Colonic mucosa (tissue), 4 donors: ENCODE measurements around the gene ADIPOR2. TPM values are rescaled to one million over a fixed set of nuclear protein-coding genes. Genes with fewer than 3 reads are reported as not detected.

Experiments used
- DNase-seq: peaks from one replicate; pipeline ENCODE4 v3.0.0-alpha.2; 2020
- H3K27ac ChIP-seq: fragments of 200-600 bp; one replicate; pipeline ENCODE4 v1.8.0; 2021
- H3K27me3 ChIP-seq: fragments of 200-600 bp; one replicate; pipeline ENCODE4 v1.8.0; 2021
- H3K36me3 ChIP-seq: fragments of 200-600 bp; one replicate; pipeline ENCODE4 v1.8.0; 2021
- H3K4me1 ChIP-seq: fragments of 200-600 bp; one replicate; pipeline ENCODE4 v1.8.0; 2021; ENCODE audit warnings: mild to moderate bottlenecking
- H3K4me3 ChIP-seq: fragments of 200-600 bp; one replicate; pipeline ENCODE4 v1.8.0; 2021
- H3K9ac ChIP-seq, 2 donors: one replicate each; pipeline ENCODE4 v1.7.0; 2013; ENCODE audit warnings: control low read depth in 2 of 2, low read depth in 2 of 2, low read length in 2 of 2
- H3K9me3 ChIP-seq: fragments of 200-600 bp; one replicate; pipeline ENCODE4 v1.8.0; 2021
- CTCF ChIP-seq: fragments of 200-600 bp; IDR thresholded peaks from one replicate; pipeline ENCODE4 v1.8.0; 2022; ENCODE audit warnings: antibody characterized with exemption, mild to moderate bottlenecking
- intact Hi-C: fragments of 100-400 bp; cut with DNase I; formaldehyde crosslinking; loops from one replicate; pipeline ENCODE4 v1.14.1; 2022
- total RNA-seq, 2 donors: library from RNA; stranded (reverse); fragmentation: NEBNext Ultra II Directional in 1 of 2; extraction: Animal tissue kit (Norgen Biotek cat#: 25700) in 1 of 2; gene quantifications; one replicate each; pipeline ENCODE4 v1.2.1, GENCODE V29; 2021
- donor health status: healthy.
- donor health status: DM: no; HTN: no; CAD: no.
- donor health status: DM: no; HTN: no; CAD: no.

Gene ADIPOR2
- total RNA-seq, 2 donors from 2014 or later = 68.3 to 138 TPM

GRCh38 chr12:1750300-1750699, 59.4 kb downstream of the ADIPOR2 start:
- Histone ChIP-seq H3K9ac (no peak overlapping the region), H3K4me3 (no peak overlapping the region), H3K27me3 (no peaks in the 10 kb centered on the region), H3K36me3 (no peaks in the 10 kb centered on the region), H3K9me3 (no peaks in the 10 kb centered on the region), H3K4me1 (no peaks in the 10 kb centered on the region), H3K27ac (no peak overlapping the region)
- no peak for TF ChIP-seq CTCF
- intact Hi-C loops = no loop called here
- no peak for DNase-seq

- no peak for TF ChIP-seq CTCF
- H3K9ac ChIP-seq = no peak overlapping the region
- H3K4me1 ChIP-seq = no peaks in the 10 kb centered on the region
- intact Hi-C loops = no loop called here
- no peaks in the 10 kb centered on the region for H3K36me3 ChIP-seq
- H3K4me3 ChIP-seq = no peak overlapping the region
- no peaks in the 10 kb centered on the region for H3K9me3 ChIP-seq
- H3K27me3 ChIP-seq = no peaks in the 10 kb centered on the region
- no peak for DNase-seq
- H3K27ac ChIP-seq = no peak overlapping the region
Observed at GRCh38 chr12:1758376-1758775, 67.5 kb downstream of the ADIPOR2 start.

GRCh38 chr12:1758887-1759286, 68.0 kb downstream of the ADIPOR2 start:
- intact Hi-C loops = no loop called here
- H3K4me1 ChIP-seq = no peaks in the 10 kb centered on the region
- H3K36me3 ChIP-seq = no peaks in the 10 kb centered on the region
- no peak for TF ChIP-seq CTCF
- DNase-seq = no peak
- no peak overlapping the region for H3K4me3 ChIP-seq
- H3K9ac ChIP-seq = no peak overlapping the region
- H3K27ac ChIP-seq = no peak overlapping the region
- H3K9me3 ChIP-seq = no peaks in the 10 kb centered on the region
- no peaks in the 10 kb centered on the region for H3K27me3 ChIP-seq

- DNase-seq = no peak
- TF ChIP-seq CTCF = no peak
- Histone ChIP-seq H3K4me1 (no peaks in the 10 kb centered on the region), H3K4me3 (no peak overlapping the region), H3K27me3 (no peaks in the 10 kb centered on the region), H3K9me3 (no peaks in the 10 kb centered on the region), H3K36me3 (no peaks in the 10 kb centered on the region), H3K27ac (no peak overlapping the region), H3K9ac (no peak overlapping the region)
- intact Hi-C loops = no loop called here
Observed at GRCh38 chr12:1760566-1761382, 69.9 kb downstream of the ADIPOR2 start.

GRCh38 chr12:1761857-1762256, 71.0 kb downstream of the ADIPOR2 start:
- no peak for DNase-seq
- no peaks in the 10 kb centered on the region for H3K4me1 ChIP-seq

More at GRCh38 chr12:1761857-1762256, 71.0 kb downstream of the ADIPOR2 start:
- H3K27me3 ChIP-seq = no peaks in the 10 kb centered on the region
- no peaks in the 10 kb centered on the region for H3K9me3 ChIP-seq
- H3K27ac ChIP-seq = no peak overlapping the region
- no peaks in the 10 kb centered on the region for H3K36me3 ChIP-seq
- no peak overlapping the region for H3K4me3 ChIP-seq
- no peak overlapping the region for H3K9ac ChIP-seq
- no peak for TF ChIP-seq CTCF
- intact Hi-C loops = no loop called here
